HK-2 (cell line): ENCODE results near the gene TRAF7.
"Not testable (repeated sequence)": the region's sequence is repeated elsewhere in the genome, so short reads cannot be mapped to it uniquely, and the experiment has no call there.

Experiments
- DNase-seq: peaks from one replicate; pipeline ENCODE4 v3.0.0-alpha.2; 2018; ENCODE audit not compliant: unreplicated experiment

Gene TRAF7

DNA sequence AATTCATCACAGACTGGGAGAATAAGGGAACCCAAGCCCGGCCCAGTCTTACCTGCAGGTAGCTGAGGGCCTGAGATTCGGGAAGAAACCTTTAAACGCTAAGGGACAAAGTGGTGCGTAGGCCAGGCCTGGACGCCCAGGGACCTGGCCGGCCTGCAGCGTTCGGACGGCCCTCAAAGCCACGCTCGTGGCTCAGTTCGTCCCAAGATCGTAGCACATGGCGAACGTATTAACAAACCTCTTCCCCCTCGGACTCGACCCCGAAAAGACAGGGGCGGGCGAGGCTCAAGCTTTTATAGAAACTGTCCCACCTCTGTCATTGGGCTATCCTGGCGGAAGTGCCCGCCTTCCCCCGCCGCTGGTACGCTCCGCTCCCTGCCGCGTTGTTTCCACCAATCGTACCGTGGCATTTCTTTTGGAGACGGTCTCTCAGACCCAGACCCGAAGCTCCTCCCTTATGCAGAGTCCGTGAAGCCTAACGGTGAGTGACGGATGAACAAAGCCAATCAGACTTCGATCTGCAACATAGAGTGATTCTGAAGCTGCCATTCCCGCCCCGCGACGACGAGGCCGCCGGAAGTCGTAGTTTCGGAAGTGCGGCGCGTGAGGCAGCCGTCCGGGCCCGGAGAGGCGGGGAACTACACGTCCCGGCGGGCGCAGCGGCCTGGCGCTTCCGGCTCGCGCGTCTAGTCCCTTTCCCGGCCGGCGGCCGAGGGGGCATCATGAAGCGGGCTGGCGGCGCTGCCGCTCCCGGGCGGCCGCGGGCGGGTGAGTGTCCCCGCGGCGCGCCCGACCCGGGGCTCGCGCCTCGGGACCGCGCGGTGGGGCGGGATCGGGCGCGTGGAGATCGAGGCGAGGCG, at the start of gene TRAF7:
TSS of gene TRAF7 (plus strand) at position 692 of the 860 bp plus-strand sequence. CDS start 8,139 bp downstream, outside the sequence.
- DNase-seq, result peak; percentile 94

DNA sequence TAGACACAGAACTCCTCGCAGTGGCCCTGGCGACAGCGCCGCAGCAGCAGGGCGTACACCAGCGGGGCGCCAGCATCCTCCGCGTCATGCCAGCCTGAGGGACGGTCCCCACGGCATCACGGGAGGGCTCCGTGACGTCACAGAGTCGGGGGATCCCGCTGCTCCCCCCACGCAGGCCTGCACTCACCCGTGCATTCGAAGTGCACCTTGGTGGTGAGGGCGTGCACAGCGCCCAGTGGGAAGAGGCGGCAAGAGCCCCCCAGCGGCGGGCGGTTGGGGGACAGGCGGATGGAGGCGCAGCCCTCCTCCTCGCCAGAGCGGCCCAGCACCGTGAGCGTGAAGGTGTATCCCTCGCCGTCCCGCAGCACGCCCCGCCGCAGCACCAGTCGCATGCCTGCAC, 49.4 kb upstream of the TRAF7 start:
- DNase-seq, result not testable (repeated sequence)

DNA sequence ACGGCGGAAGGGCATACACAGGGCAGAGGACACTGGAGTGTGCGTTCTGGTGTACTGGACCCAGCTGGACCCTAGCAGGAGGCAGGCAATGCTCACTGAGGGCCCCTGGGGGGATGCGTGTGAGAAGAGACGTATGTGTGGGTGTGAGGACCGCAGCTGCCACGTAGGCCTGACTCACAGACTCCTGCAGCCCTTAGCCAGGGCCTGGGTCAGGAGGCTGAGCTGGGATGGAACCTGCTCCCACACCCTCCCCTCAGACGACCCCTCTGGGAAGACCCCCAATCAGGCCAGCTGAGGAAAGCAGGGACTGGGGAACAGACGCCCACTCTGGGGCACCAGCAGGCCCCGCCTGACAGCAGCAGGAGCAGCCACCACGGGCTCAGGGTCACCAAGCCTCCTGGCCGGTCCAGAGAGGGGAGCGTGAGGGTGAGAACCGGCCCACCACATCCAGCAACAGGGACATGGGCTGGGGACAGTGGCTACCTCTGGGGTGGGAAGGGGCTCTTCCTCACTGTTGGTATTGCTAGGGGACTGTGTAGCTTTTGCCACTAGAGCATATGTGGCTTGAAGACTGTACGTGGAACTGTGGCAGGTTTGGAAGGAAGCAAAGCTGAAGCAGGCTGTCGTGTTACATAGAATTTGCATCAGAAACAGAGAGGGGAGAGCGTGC, 48.3 kb upstream of the TRAF7 start:
- not testable (repeated sequence) for DNase-seq

DNA sequence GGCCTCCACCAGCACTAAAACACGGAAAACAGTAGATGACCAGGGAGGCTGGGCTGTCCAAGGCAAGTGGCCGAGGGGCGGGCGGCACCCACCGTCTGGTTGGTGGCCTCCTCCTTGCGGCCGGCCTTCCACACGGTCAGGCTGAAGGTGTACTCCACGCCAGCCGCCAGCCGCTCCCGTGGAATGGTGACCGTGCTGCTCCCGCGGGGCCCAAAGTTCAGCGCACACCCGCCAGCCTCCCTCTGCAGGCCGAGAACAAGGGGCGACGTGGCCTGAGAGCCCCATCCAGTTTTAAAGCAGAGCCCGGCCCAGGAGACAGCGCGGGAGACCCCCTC, 47.8 kb upstream of the TRAF7 start:
- DNase-seq, result not testable (repeated sequence)

DNA sequence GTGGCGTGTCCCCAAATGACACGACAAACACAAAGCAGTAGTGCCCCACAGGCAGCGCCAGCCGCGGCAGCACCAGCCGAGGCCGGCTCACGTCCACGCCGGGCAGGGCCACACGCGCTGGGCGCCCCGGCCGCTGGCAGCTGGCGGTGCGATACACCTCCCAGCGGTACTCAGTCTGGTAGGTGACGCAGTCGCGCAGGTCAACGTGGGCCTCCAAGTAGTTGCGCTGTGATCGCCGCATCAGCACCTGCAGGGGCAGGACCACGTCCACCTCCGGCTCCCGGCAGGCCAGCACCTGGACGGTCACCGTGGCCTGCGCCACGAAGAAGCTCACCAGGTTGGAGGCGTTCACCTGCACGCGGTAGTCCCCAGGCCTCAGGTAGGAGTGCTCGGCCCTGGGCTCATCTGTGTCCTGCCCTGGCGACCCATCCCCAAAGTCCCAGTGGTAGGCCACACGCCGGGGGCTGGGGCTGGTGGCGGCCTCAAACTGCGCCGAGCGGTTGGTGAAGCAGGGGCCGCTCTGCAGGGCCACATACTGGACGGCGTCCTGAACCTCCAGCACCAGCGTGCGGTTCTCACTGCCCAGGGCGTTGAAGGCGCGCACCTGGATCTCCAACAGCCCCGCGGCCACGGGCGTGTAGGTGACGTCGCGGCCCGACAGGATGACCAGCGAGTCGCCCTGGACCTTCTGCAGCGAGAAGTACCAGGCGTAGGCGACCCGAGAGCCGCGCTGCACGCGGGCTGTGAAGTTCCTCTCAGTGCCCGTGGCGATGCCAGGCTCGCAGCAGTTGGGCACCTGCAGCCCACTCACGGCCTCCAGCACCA, 46.9 kb upstream of the TRAF7 start:
- not testable (repeated sequence) for DNase-seq

DNA sequence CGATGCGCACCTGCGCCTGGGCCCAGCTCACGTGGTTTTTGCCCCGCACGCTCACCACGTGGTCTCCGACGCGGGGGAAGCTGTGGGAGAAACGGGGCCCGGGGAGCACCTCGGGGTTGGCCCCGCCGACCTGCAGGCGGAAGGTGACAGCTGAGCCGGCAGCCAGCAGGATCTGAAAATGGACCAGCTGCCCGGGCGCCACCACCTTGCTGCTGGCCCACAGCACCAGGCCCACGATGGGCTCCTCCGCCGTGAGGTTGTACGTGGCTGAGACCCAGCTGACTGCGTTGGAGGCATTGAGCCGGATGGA, 46.4 kb upstream of the TRAF7 start:
- DNase-seq, result not testable (repeated sequence)

DNA sequence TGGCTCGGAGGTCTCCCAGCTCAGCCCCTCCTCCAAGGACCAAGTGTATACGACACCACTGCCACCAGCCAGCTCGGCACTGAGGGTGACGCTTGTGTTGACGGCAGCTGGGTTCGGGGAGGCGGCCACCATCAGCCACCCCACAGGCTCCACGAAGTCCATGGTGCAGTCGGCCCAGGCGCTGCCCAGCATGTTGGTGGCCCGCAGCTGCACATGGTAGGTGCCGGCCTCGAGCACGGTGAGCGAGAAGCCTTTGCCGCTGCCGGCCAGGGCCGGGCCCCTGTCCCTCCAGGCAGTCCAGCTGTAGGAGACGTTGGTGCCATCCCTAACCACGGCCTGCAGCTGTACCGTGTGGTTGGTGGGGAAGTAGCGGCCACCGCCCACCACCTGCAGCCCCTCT, 45.7 kb upstream of the TRAF7 start:
- DNase-seq, result not testable (repeated sequence)

DNA sequence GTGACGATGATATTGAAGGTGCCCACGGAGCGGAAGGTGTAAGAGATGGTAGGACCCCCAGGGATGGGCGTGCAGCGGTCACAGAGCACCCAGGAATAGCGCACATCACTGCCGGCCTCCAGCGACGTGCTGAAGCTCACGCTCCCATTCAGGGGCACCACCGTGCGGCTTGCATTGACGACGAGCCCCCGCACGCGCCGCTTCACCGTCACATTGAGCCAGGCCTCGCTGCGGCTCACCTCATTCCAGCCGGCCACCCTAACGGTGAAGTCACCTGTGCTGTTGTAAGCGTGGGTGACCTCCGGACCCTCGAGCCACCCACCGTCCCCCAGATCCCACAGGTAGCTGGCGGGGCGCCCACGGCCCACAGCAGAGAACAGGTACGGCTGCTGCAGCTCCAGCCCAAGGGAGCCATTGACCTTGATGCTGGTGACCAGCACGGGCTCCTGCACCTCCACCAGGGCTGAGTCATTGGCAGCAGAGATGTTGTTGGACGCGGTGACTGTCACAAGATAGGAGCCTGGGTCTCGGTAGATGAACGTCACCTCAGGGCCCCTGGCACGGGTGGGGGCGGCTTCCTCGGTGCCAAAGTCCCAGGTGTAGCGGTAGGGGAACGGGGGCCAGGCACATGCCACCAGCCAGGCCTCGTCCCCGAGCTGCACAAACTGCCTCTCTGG, 45.1 kb upstream of the TRAF7 start:
- DNase-seq, result not testable (repeated sequence)

DNA sequence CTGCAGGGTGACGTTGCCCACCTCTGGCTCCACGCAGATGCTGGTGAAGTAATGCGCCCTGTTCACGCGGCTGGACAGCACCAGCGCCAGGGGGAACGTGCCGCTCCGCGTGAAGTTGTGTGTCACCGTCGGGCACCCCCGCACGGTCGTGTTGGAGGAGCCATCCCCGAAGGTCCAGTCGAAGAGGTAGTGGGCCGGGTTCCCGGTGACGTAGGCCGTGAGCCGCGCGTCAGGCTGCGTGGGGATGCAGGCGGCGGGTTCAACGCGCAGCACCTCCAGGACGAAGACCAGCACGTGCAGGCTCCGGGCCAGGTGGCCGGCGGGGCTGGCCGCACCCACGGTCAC, 44.6 kb upstream of the TRAF7 start:
- not testable (repeated sequence) for DNase-seq

DNA sequence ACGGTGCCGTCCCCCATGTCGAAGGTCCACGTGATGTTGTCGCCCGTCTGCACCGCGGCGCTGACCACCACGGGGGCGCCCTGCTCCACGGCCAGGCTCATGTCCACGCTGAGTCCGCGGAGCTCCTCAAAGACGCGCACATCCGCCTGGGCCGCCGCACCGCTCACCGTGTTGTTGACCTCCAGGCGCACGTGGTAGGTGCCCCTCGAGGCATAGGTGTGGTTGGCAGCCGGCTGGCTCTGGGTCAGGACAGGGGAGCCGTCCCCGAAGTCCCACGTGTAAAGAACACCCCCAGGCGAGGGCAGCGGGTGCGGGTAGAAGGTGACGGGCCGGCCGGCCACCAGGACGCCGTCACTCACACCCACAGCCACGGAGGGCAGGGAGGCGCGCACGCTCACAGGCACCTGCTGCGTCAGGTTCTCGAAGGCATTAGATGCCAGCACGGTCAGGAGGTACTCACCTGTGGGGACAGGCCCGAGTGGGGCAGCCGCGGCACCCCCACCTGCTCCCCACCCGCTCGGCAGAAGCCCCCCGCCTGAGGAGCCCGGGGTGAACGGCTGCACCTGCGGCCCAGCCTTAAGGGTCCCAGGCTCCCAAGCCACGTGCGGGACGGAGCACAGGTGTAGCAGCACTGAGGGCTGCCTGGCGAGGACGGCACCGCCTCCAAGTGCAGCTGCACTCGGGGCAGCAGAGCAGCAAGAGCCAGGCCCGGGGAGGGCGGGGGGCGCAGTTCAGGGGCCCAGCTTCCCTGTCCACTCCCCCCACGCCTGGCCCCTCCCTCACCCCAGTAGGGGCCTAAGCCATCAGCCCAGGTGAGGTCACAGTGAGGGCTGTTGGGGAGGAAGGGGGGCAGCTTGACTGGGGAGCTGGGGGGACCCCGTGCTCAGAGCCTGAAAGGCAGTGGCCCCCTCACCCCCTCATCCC, 43.9 kb upstream of the TRAF7 start:
- DNase-seq, result not testable (repeated sequence)

DNA sequence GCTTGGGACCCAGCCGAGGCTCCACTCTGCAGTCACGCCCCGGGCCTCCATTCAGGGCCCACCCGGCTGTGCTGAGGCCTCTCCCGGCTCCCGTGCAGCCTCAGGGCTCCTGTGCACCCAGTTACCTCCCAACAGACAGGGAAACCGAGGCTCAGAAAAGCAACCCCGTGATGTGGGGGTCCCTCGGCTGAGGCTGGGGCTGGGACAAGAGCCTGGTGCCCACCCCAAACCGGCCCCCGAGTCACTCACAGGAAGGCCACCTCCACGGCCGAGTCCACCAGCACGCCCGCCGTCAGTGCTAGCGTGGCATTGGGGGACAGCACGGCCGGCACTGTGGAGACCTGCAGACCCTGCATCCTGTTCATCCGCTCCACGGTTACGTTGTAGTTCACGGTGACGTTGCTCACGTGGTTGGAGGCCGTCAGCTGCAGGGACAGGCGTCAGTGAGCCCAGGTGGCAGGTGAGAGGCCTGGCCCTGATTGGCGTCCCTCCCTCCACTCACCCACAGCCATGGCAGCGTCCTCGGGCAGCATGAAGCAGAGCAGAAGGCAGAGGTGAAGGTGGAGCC, 43.0 kb upstream of the TRAF7 start:
- not testable (repeated sequence) for DNase-seq

DNA sequence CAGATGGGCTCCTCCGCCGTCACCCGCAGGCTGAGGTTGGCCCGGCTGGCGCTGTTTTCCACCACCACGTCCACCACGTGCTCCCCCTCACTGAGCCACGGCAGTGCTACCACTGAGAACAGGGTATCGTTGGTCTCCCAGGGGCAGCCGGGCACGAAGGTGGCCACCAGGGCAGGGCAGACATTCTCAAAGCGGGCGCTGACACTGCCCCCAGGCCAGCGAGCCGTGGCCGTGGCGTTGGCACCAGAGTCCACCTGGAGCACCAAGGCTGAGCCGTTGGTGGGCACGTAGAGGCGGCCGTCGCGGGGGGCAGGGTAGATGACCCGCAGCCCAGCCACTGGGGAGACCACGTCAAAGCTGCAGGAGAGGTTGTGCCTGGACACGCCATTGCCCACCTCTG, 41.4 kb upstream of the TRAF7 start:
- DNase-seq, result not testable (repeated sequence)

DNA sequence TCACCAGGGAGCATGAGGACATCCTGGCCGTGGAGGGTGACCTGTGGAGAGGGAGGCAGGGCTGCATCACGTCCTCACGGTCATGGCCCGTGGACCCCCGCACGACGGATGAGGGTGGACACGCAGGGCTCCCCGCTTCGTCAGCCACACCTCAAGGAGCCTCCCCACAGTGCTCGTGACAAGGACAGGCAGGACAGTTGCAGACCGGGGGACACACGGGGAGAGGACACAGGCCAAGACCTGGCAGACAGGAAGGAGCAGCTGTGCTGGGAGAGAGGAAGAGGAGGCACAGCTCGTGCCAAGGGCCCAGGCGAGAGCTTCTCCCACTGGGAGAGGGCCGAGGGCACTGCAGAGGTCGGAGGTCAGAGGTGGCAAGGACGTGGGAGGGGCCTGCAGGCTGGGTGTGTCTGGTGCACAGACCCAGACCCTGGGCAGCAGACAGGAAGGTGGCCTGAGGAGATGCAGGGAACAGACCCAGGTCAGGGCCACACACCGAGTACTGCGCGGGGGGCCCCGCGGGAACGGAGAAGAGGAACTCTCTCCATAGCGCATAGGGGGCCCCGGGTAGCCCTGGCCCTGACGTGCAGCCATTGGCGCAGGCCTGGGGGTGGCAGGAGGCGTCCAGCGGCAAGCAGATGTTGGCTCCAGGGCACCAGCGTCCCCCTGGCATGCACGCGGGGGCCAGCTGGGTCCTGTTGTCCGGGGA, 40.5 kb upstream of the TRAF7 start:
- DNase-seq, result not testable (repeated sequence)

DNA sequence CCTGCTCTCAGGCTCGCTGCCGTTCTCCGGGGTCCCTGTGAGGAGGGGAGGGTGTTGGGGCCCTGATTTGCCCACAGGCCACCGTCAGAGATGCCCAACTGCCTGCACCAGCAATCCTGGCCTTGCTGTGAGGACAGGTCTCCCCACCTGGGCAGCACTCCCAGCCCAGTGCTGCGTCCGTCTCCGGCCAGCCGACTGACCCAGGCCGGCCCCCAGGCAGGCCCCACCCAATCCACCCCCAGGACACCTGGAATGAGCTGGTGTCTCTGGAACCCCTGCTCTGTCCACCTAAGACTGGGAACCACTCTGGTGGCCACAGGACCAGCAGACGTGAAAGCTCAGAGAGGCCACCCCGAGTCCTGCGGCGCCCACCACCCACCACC, 40.0 kb upstream of the TRAF7 start:
- no peak for DNase-seq

DNA sequence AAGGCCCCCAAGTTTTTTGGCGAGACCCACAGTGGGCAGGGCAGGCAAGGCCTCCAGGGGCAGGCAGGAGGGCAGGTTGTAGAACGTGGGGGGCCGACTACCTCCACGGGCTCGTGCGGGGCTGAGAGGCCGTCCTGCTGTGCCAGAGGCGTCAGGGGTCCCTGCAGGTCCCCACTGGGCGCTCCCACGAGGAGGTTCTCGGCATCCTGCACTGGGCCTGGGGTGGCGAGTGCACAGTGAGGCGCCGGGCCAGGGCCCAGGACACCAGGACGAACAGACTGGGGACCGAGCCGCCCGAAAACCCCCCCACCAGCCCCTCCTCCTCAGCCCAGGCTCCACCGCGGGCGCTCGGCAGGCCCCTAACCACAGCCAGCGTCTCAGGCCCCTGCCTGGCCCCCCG, 39.2 kb upstream of the TRAF7 start:
- not testable (repeated sequence) for DNase-seq

DNA sequence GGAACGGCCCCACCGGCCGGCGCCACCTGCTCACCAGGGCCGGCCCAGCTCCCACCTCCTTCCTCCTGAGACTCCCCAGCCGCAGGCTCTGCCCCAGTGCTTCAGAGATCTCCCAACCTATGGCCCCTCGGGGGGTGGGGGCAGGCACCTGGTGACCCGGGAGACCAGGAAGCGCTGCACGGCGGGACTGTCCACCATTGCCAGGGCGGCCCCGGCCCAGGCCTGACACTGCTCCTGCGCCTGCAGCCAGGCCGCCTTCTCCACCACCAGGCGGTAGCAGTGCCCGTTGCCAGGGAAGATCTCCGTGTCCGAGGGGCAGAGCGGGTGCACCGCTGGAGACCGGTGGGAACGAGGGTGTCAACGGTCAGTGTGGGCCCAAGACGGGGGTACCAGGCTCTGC, 38.2 kb upstream of the TRAF7 start:
- DNase-seq, result not testable (repeated sequence)

DNA sequence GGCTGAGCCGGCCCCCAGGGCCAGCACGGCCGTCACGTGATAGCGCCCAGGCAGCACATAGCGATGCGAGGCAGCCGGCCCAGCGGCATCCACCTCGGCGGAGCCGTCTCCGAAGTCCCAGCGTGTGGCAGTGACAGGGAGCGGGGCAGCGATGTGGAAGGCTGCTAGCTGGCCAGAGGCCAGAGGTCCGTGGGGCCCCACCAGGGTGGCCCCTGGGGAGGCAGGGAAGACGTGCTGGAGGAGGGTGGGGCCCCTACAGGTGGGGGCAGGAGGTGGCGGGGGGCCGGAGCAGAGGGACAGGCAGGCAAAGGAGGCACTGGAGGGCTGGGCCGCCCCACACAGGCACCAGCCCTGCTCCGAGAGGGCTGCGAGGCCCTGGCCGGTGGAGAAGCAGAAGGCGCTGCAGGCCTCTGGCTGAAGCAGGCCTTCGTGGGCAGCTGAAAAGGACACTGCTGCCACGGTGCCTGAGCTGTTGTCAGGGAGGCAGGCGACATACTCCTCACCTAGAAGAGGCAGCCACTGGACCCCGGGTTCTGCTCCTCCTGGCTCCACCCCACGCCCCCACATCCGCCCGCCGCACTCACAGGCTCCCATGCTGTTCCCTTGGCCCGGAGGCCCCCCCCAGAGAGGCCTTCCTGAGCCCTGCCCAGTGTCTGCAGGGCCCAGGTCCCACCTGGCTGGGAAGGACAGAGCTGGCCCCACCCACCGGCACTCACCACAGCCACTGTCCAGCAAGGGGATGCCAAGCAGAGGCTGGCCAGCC, 37.4 kb upstream of the TRAF7 start:
- DNase-seq, result not testable (repeated sequence)

DNA sequence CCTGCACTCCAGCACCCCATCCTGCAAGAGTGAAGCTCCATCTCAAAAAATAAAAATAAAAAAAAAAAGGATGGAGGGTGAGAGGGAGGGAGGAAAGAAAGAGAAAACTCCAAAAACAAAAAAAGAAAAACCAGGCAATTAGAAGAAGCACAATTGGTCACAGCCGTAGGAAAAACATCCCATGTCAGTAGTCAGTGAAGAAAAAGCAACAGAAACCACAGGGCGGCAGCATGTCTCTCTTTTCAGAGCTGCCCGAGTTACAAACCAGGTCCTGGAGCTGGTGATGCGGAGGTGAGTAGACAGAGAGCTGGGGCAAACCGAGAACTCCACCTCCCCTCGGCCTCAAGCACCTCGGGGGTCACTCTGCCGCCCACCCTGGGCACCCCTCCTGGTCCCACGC, 34.3 kb upstream of the TRAF7 start:
- not testable (repeated sequence) for DNase-seq

DNA sequence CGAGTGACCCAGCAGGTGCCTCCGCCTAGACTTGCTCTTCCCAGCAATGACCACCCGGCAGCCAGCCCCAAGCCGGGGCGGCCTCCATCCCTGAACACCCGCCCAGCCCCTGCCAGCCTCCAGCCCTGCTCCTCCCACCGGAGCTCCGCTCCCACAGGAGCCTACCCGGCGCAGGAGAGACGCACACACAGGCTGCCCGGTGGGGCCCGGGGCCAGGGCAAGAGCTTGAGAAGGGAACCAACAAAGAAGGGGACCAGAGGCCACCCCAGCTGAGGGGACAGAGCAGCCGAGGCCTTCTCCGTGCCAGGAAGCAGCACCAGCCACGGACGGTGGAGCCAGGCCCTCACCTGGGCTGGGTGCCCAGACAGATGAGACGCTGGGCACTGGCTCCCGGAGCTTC, 33.7 kb upstream of the TRAF7 start:
- DNase-seq, result no peak
